Suppressor macrophage treated with lipopolysaccharide for 4 hours (primary cell): ENCODE results near the gene AVPR2.

Experiments
- DNase-seq: peaks from one replicate; pipeline ENCODE4 v3.0.0-alpha.2; 2020

The AVPR2 gene

GRCh38 chrX:153903991-153904957 lies at the start of gene AVPR2:
AVPR2 (plus strand) TSS chrX:153904673; CDS start chrX:153905146, 473 bp downstream.
- no peak for DNase-seq

- DNase-seq: no peak
Observed at GRCh38 chrX:153854702-153855101, 49.8 kb upstream of the AVPR2 start.

DNA sequence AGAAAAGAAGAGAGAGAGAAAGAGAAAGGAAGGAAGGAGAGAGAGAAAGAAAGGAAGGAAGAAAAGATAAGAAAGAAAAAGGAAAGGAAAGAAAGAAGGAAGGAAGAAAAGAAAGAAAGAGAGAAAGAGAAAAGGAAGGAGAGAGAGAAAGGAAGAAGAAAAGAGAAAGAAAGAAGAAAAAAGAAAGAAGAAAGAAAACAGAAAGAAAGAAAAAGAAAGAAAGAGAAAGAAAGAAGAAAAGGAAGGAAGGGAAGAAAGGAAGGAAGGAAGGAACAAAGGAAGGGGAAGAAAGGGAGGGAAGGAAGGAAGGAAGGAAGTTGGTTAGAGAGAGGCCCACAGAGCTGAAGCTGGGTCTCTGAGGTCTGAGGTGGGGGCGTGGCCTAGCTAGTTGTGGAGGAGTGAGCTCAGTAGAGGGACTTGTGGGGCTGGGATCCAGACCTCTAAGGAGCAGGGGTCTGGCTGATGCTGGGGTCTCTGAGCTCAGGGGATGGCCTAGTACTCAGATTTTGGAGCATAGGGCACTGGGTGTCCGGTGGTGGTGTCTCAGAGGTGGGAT lies 47.0 kb upstream of the AVPR2 start:
- DNase-seq: no peak

GRCh38 chrX:153861151-153861550 lies 43.3 kb upstream of the AVPR2 start:
- no peak for DNase-seq

DNA sequence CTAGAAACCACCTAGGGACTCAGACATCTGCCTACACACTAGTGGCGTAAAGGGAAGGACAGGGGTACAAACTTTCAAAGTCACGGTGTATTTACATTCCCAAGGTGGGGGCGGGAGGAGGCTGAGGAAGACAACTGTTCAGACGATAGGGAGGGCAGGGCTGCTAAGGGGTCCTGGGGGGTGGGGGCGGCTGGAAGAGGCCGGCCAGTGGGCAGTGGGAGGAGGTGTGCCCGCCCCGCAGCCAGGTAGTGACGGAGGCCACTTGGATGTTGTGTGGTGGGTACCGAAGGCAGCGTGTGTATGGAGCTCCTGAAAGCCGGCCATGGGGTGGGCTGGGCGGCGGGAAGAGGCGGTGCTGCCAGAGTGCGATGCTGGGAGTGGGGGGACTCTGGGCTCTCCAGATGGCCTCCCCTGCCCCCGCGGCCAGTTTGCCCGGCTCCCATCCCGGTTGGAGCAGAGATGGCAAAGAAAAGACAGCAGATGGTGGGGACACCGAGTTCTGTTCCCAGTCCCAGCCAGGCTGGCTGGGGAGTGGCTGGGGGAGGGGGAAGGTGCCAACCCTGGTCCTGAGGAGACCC lies 42.7 kb upstream of the AVPR2 start:
- no peak for DNase-seq

DNA sequence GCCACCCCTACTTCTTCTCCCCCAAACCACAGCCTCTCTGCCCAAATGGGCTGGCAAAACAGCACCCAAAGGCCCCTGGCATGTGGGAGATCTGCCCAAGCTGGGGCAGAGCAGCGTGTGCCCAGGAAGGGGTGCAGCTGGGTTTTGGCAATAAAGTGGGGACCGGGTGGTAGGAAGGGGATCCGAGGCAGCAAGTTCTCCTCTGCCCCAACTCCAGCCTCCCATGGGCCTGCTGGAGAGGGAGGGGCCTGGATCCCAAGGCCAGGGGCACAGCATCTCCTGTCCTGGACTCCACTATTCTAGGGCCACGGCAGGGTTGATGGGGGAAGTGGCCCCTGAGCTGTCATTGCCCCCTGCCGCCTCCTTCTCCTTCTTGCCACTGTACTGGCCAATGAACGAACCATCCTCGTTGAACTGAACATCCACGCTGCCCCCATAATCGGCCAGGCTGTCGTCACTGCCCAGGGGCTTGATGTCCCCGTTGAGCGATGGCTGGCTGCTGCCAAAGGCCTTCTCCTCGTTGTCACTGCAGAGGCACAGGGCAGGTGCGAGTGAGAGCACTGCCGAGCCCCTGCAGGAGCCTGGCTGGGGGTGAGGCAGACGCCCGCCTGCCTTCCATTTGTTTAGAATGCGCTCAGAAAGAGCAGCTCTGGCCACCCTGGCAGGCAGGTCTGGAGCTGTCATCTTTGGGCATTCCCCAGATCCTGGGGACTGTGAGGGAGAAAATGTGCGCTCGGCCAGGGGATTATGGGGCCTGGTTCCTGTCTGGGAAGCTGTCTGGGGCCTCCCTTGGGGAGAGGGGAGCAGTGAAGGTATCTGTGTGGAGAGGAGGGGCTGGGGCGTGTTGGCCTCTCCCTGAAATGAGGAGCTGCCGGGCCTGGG lies 41.9 kb upstream of the AVPR2 start:
- no peak for DNase-seq

- DNase-seq: no peak
Observed at GRCh38 chrX:153863251-153863991, 41.1 kb upstream of the AVPR2 start.

DNA sequence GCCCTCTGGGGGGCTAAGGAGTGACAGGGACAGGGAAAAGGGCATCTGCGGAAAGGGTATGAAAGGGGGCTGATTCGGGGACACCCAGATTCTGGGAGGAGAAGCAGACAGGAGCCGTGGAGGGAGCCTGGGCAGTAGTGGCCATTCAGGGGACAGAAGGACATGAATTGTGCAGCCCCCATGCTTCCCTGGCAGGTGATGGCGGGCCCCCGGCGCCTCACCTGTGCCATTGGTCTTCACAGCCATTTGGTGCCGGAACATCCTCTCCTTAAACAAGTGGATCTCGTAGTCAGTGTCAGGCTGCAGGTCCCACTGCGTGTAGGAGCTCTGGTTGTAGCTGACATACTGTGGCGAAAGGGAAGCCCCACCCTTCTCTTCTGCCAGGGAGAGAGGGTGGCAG lies 40.4 kb upstream of the AVPR2 start:
- DNase-seq: no peak

GRCh38 chrX:153864561-153865320 lies 39.7 kb upstream of the AVPR2 start:
- DNase-seq: no peak

DNA sequence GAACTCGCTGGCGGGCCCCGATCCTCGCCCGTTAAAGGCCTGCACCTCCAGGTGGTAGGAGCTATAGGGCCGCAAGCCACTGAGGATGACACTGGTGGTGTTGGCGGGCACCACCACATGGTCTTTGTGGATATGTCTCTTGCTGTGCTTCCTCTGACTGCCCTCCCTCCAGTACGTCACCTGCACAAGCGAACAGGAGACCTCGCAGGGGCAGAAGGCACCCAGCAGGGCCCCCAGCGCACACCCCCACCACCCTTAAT lies 39.2 kb upstream of the AVPR2 start:
- no peak for DNase-seq

- DNase-seq: no peak
Observed at GRCh38 chrX:153865685-153866084, 38.8 kb upstream of the AVPR2 start.

GRCh38 chrX:153866302-153867019 lies 38.0 kb upstream of the AVPR2 start:
- no peak for DNase-seq

DNA sequence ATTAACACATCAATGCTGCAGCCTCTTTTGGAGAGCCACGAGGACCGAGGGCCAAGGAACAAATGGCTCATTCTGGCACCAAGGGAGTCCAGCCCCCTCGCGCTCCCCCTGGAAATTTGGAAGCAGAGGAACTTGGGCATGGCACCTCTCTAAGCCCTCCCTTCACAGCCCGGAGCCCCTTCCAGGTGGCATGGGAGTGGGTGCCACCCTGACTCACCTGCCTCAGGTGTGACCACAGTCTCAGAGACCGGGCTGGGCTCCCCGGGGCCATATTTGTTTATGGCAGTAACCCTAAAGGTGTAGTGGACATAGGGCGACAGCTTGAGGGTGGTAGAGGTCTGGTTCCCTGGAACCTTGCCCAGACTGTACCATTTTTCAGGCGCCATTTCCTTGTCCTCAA lies 37.3 kb upstream of the AVPR2 start:
- no peak for DNase-seq

DNA sequence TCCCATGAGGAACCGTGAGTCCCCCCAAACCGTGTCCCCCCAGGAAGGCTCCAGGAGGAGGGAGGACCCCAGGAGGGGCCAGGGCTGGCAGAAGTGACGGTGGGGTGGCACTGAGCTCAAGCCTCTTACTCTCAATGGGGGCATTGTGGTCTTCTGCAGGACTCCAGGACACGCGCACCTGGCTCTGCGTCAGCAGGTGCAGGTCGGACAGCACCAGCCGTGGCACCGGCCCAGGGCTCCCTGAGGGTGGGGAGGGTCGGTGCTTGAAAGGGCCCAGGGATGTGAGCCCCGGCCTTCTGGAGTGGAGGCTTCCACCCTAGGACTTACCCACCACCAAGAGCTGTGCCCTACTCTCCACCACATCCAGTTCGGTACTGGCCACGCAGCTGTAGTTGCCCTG lies 36.8 kb upstream of the AVPR2 start:
- DNase-seq: no peak

DNA sequence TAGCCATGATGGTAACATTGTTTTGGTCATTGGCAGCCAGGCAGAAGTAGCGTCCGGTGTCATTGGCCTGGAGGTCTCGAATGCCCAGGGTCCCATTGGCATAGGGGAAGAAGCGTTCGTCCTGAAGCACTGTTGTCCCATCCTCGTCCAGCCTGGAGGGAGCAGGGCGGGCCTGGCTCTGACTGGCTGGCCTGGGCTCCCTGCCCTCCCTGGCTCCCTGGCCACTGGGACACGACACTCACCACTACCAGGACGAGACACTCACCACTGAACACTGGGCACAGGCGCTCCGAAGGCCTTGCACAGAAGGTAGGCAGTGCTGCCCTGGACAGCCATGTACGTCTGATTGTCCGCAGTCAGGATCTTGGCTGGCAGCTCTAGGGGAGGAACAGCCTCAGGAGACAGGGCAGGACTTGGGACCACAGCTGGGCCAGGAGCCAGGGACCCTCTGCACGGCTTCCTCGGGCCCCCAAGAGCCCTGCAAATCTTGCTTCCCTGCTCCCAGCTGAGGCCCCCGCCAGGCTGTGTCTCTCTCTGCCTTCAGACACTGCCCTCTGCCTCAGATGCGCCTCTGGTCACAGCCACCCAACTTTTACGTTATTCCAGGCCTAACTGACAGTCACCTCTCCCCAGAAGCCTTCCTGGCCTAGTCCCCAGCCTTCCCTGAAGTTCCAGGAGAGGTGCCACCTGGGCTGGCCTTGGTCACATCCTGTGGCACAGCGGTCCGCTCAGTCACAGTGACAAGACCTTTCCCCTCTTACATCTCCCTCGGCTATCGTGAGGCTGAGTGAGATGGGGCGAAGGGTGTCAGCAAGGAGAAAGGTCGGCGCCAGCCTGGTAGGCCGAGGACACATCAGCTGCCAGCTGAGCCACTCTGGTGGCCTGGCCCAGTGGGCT lies 35.6 kb upstream of the AVPR2 start:
- no peak for DNase-seq

GRCh38 chrX:153869473-153870287 lies 34.8 kb upstream of the AVPR2 start:
- no peak for DNase-seq

DNA sequence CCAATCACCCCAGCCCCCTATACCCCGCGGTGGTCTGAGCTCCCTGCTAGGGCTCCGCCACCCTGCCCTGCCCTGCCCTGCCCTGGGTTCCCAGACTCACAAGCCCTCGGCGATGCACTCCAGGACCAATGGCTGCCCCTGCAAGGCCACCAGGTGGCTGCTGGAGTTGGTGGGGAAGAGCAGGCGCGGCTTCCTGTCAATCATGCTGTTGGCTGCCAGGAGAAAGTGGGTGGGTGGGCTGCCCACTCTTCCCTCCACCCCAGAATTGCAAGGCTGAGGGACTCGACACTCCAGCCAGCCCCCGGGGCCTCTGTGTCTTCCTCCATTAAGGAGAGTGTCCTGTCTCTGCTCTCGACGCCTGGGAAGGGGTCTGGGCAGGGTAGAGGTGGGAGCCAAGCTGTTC lies 34.2 kb upstream of the AVPR2 start:
- DNase-seq: no peak

DNA sequence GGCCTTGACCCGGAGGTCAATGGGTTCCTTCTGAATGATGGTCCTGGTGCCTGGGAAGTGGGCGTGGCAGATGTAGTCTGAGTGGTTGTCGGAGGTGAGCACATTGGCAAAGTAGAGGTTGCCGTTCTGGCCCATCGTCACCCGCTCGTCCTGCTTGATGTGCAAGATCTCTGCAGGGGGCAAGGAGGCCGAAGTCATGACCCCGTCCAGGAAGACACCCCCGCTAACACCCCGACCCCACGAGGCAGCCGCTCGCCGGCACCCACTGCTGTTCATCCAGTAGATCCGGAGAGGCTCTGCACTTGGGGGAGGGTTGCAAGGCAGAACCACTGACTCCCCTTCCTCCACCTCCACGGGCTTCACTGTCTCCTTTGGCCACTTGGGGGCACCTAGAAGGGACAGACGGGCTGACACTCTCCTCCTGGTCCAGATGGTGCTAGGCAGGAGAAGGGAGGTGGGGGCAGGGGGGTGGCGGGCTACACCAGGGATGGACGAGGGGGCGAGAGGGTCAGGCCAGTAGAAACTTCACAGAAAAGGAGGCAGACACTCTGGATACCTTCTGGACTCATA lies 33.6 kb upstream of the AVPR2 start:
- no peak for DNase-seq

GRCh38 chrX:153871451-153871850 lies 33.0 kb upstream of the AVPR2 start:
- DNase-seq: no peak
